MM.1S (cell line): ENCODE measurements around the gene KARS1.

Experiments used
- DNase-seq: peaks from one replicate; pipeline ENCODE4 v3.0.0-alpha.2; 2015
- H2AFZ ChIP-seq: fragments of 300-600 bp; sonication (generic); 2 replicates; pipeline ENCODE4 v1.6.0; 2016; ENCODE audit warnings: antibody characterized with exemption, low read length
- H3F3A ChIP-seq: fragments of 300-600 bp; sonication (generic); 2 replicates; pipeline ENCODE4 v1.6.1; 2016; ENCODE audit warnings: mild to moderate bottlenecking, antibody characterized with exemption, low read length, moderate library complexity, mixed read lengths; ENCODE audit not compliant: insufficient read depth
- H3K27ac ChIP-seq: fragments of 300-600 bp; sonication (generic); 2 replicates; pipeline ENCODE4 v1.5.1; 2016; ENCODE audit warnings: mild to moderate bottlenecking, low read length
- H3K27me3 ChIP-seq: fragments of 300-600 bp; sonication (generic); replicated peaks from 2 replicates; pipeline ENCODE4 v1.6.0; 2016; ENCODE audit warnings: low read length; ENCODE audit not compliant: insufficient read depth
- H3K36me3 ChIP-seq: fragments of 300-600 bp; sonication (generic); replicated peaks from 2 replicates; pipeline ENCODE4 v1.6.1; 2016; ENCODE audit warnings: mild to moderate bottlenecking, low read length, mixed read lengths; ENCODE audit not compliant: insufficient read depth
- H3K4me1 ChIP-seq: fragments of 300-600 bp; sonication (generic); 2 replicates; pipeline ENCODE4 v1.6.1; 2016; ENCODE audit warnings: low read length, mixed read lengths
- H3K4me2 ChIP-seq: fragments of 300-600 bp; sonication (generic); 2 replicates; pipeline ENCODE4 v1.6.0; 2016; ENCODE audit warnings: low read depth, low read length
- H3K4me3 ChIP-seq: fragments of 300-600 bp; sonication (generic); 2 replicates; pipeline ENCODE4 v1.5.1; 2016; ENCODE audit warnings: low read length, mixed read lengths
- H3K79me2 ChIP-seq: fragments of 300-600 bp; sonication (generic); 2 replicates; pipeline ENCODE4 v1.6.1; 2016; ENCODE audit warnings: mixed run types, low read length, mixed read lengths
- H3K9ac ChIP-seq: fragments of 300-600 bp; sonication (generic); 2 replicates; pipeline ENCODE4 v1.6.1; 2016; ENCODE audit warnings: low read length, mixed read lengths
- H3K9me2 ChIP-seq: fragments of 300-600 bp; sonication (generic); replicated peaks from 2 replicates; pipeline ENCODE4 v1.6.1; 2016; ENCODE audit warnings: mild to moderate bottlenecking, low read length, mixed read lengths; ENCODE audit not compliant: insufficient read depth
- H3K9me3 ChIP-seq: fragments of 300-600 bp; sonication (generic); replicated peaks from 2 replicates; pipeline ENCODE4 v1.6.1; 2016; ENCODE audit warnings: mild to moderate bottlenecking, low read length, mixed read lengths; ENCODE audit not compliant: insufficient read depth
- H4K20me1 ChIP-seq: fragments of 300-600 bp; sonication (generic); 2 replicates; pipeline ENCODE4 v1.6.1; 2016; ENCODE audit warnings: mild to moderate bottlenecking, low read length, moderate library complexity, mixed read lengths; ENCODE audit not compliant: insufficient read depth
- CTCF ChIP-seq: fragments of 300-600 bp; sonication (generic); IDR thresholded peaks from 2 replicates; pipeline ENCODE4 v1.5.1; 2016; ENCODE audit warnings: antibody characterized with exemption, low read length, mixed read lengths
- EZH2 ChIP-seq: fragments of 300-600 bp; sonication (generic); optimal IDR thresholded peaks from 2 replicates; pipeline ENCODE3; 2017; ENCODE audit warnings: low read depth, mild to moderate bottlenecking, antibody characterized with exemption, low read length, mixed read lengths
- EZH2phosphoT487 ChIP-seq: fragments of 300-600 bp; sonication (generic); IDR thresholded peaks from 2 replicates; pipeline ENCODE4 v1.6.1; 2018; ENCODE audit warnings: antibody characterized with exemption, low read length

The KARS1 gene

GRCh38 chr16:75620326-75621169 is 26.9 kb downstream of the KARS1 start:
- Histone ChIP-seq H3K27ac (no peak overlapping the region), H3K9me2 (no peaks in the 10 kb centered on the region), H3K36me3 (no peaks in the 10 kb centered on the region), H3K4me3 (no peak overlapping the region), H3K4me2 (no peak overlapping the region), H2AFZ (no peak overlapping the region), H3K9ac (no peak overlapping the region), H3K4me1 (no peaks in the 10 kb centered on the region), H4K20me1 (no peaks in the 10 kb centered on the region), H3K9me3 (no peaks in the 10 kb centered on the region), H3F3A (peaks cover 3% of the 10 kb centered on the region; the same call in 1 of the 2 replicates), H3K27me3 (no peaks in the 10 kb centered on the region), H3K79me2 (peaks cover 5% of the 10 kb centered on the region)
- TF ChIP-seq EZH2phosphoT487 (no peak), EZH2 (no peak), CTCF (no peak)
- no peak for DNase-seq

- Histone ChIP-seq H3K4me2 (no peak overlapping the region), H3K9ac (no peak overlapping the region), H3F3A (peaks cover 3% of the 10 kb centered on the region; the same call in 1 of the 2 replicates), H4K20me1 (no peaks in the 10 kb centered on the region), H3K4me1 (no peaks in the 10 kb centered on the region), H3K9me2 (no peaks in the 10 kb centered on the region), H3K4me3 (no peak overlapping the region), H2AFZ (no peak overlapping the region), H3K27ac (no peak overlapping the region), H3K9me3 (no peaks in the 10 kb centered on the region), H3K27me3 (no peaks in the 10 kb centered on the region), H3K79me2 (peaks cover 5% of the 10 kb centered on the region), H3K36me3 (no peaks in the 10 kb centered on the region)
- no peak for DNase-seq
- TF ChIP-seq EZH2 (no peak), EZH2phosphoT487 (no peak), CTCF (no peak)
Observed at GRCh38 chr16:75618780-75619179, 28.7 kb downstream of the KARS1 start.

- H3K9me3 ChIP-seq = no peaks in the 10 kb centered on the region
- no peaks in the 10 kb centered on the region for H3K27me3 ChIP-seq
- H3K9me2 ChIP-seq = no peaks in the 10 kb centered on the region
- no peak overlapping the region for H3K4me3 ChIP-seq
- H3K27ac ChIP-seq = no peak overlapping the region
- no peaks in the 10 kb centered on the region for H3F3A ChIP-seq
- no peak overlapping the region for H2AFZ ChIP-seq
- DNase-seq = no peak
- TF ChIP-seq EZH2phosphoT487 (no peak), EZH2 (no peak), CTCF (no peak)
- no peaks in the 10 kb centered on the region for H3K36me3 ChIP-seq
- no peak overlapping the region for H3K4me2 ChIP-seq
- no peak overlapping the region for H3K9ac ChIP-seq
- H4K20me1 ChIP-seq = no peaks in the 10 kb centered on the region
- H3K4me1 ChIP-seq = no peaks in the 10 kb centered on the region
- peaks cover 2% of the 10 kb centered on the region for H3K79me2 ChIP-seq
Observed at GRCh38 chr16:75617121-75617520, 30.3 kb downstream of the KARS1 start.
